ENCODE results near the gene SNRNP40. TPM values are rescaled to one million over a fixed set of nuclear protein-coding genes. Genes with fewer than 3 reads are reported as not detected.
A peak's percentile ranks its signal among the peaks of the same experiment; 100 is the strongest.

SNRNP40 gene
- polyA plus RNA-seq (2012; ENCODE audit: insufficient read depth, insufficient read length), result 143 TPM

GRCh38 chr1:31296486-31297276 is at the start of gene SNRNP40, which contains the start of gene ZCCHC17:
TSS of gene SNRNP40 (minus strand) at chr1:31296788. CDS start at chr1:31296751, 37 bp downstream.
TSS of gene ZCCHC17 (plus strand) at chr1:31297032. CDS start at chr1:31310099, 13,067 bp downstream.
- H3K4me3 ChIP-seq (ENCODE audit: low read length), result peak within 1 kb of the TSS; percentile 100
- peak; percentile 99 for DNase-seq (ENCODE audit: low read depth, low spot score)

- no peak overlapping the region for H3K4me3 ChIP-seq (ENCODE audit: low read length)
- no peak for DNase-seq (ENCODE audit: low read depth, low spot score)
These were observed 49.0 kb upstream of the SNRNP40 start for GRCh38 chr1:31345635-31346034.

- H3K4me3 ChIP-seq (ENCODE audit: low read length), result no peak overlapping the region
- no peak for DNase-seq (ENCODE audit: low read depth, low spot score)
These were observed 47.9 kb upstream of the SNRNP40 start for GRCh38 chr1:31344503-31344902.

- no peak for DNase-seq (ENCODE audit: low read depth, low spot score)
- H3K4me3 ChIP-seq (ENCODE audit: low read length), result no peak overlapping the region
These were observed 40.3 kb upstream of the SNRNP40 start for GRCh38 chr1:31336687-31337467.

GRCh38 chr1:31335007-31335406 is 38.4 kb upstream of the SNRNP40 start:
- H3K4me3 ChIP-seq (ENCODE audit: low read length), result no peak overlapping the region
- peak; percentile 39 for DNase-seq (ENCODE audit: low read depth, low spot score)

- no peak for DNase-seq (ENCODE audit: low read depth, low spot score)
- H3K4me3 ChIP-seq (ENCODE audit: low read length), result no peak overlapping the region
These were observed 30.8 kb upstream of the SNRNP40 start for GRCh38 chr1:31327381-31327780.

- DNase-seq (ENCODE audit: low read depth, low spot score), result no peak
- no peak overlapping the region for H3K4me3 ChIP-seq (ENCODE audit: low read length)
These were observed 29.9 kb upstream of the SNRNP40 start for GRCh38 chr1:31326461-31326860.

- no peak overlapping the region for H3K4me3 ChIP-seq (ENCODE audit: low read length)
- DNase-seq (ENCODE audit: low read depth, low spot score), result no peak
These were observed 28.4 kb upstream of the SNRNP40 start for GRCh38 chr1:31324992-31325391.

- no peak for DNase-seq (ENCODE audit: low read depth, low spot score)
- H3K4me3 ChIP-seq (ENCODE audit: low read length), result no peak overlapping the region
These were observed 27.5 kb upstream of the SNRNP40 start for GRCh38 chr1:31324093-31324492.

- no peak overlapping the region for H3K4me3 ChIP-seq (ENCODE audit: low read length)
These were observed 21.6 kb upstream of the SNRNP40 start for GRCh38 chr1:31318146-31318545.

GRCh38 chr1:31315902-31316301 is 19.3 kb upstream of the SNRNP40 start:
- no peak for DNase-seq (ENCODE audit: low read depth, low spot score)
- H3K4me3 ChIP-seq (ENCODE audit: low read length), result no peak overlapping the region

More at GRCh38 chr1:31318146-31318545, 21.6 kb upstream of the SNRNP40 start:
- no peak for DNase-seq (ENCODE audit: low read depth, low spot score)

- DNase-seq (ENCODE audit: low read depth, low spot score), result no peak
- no peak overlapping the region for H3K4me3 ChIP-seq (ENCODE audit: low read length)
These were observed 13.6 kb upstream of the SNRNP40 start for GRCh38 chr1:31310198-31310597.

GRCh38 chr1:31308036-31308435 is 11.4 kb upstream of the SNRNP40 start:
- DNase-seq (ENCODE audit: low read depth, low spot score), result no peak
- no peak overlapping the region for H3K4me3 ChIP-seq (ENCODE audit: low read length)

- DNase-seq (ENCODE audit: low read depth, low spot score), result no peak
- H3K4me3 ChIP-seq (ENCODE audit: low read length), result no peak overlapping the region
These were observed 9.7 kb upstream of the SNRNP40 start for GRCh38 chr1:31306278-31306677.

- no peak for DNase-seq (ENCODE audit: low read depth, low spot score)
- H3K4me3 ChIP-seq (ENCODE audit: low read length), result no peak overlapping the region
These were observed 6.3 kb upstream of the SNRNP40 start for GRCh38 chr1:31302709-31303441.

- no peak overlapping the region for H3K4me3 ChIP-seq (ENCODE audit: low read length)
- DNase-seq (ENCODE audit: low read depth, low spot score), result no peak
These were observed 3.6 kb upstream of the SNRNP40 start for GRCh38 chr1:31300193-31300592.

GRCh38 chr1:31299365-31299764 is 2.8 kb upstream of the SNRNP40 start:
- DNase-seq (ENCODE audit: low read depth, low spot score), result no peak
- H3K4me3 ChIP-seq (ENCODE audit: low read length), result no peak overlapping the region

GRCh38 chr1:31297277-31298247 is 974 bp upstream of the SNRNP40 start:
- no peak for DNase-seq (ENCODE audit: low read depth, low spot score)
- peak overlapping the region; percentile 100 for H3K4me3 ChIP-seq (ENCODE audit: low read length)

Data from Jurkat, Clone E6-1 (cell line).